ENCODE results near the gene BRSK2.

DNA sequence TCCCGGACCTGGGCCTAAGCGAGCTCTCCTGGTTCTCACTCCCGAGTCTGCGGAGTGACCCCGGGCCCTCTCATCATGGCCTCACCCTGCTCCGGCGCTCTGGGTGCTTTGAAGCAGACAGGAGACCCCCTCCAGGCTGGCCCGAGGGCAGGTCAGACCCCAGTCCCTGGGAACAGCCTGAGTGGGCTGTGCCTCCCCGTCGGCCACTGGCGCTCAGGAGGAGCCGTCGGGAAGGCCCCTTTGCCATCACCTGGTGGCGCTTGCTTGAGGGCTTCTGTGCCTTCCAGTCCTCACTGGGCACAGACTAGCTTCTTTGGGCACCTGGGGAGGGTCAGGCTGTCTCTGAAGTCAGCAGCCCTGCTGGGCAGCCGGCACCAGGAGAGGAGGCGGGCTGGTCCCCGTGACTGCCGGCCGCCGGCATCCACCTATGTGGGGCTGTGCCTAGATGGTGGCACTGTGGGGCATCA lies 6.7 kb downstream of the BRSK2 start:
- TF ChIP-seq POLR2AphosphoS5 (IDR thresholded peaks at IDR 0.05; ENCODE audit: control insufficient read depth, insufficient read depth, low read depth, low read length) (no peak), ZNF780A (CRISPR knock-in tag; IDR thresholded peaks at IDR 0.05) (no peak)
- TF ChIP-seq, protein P1, sequence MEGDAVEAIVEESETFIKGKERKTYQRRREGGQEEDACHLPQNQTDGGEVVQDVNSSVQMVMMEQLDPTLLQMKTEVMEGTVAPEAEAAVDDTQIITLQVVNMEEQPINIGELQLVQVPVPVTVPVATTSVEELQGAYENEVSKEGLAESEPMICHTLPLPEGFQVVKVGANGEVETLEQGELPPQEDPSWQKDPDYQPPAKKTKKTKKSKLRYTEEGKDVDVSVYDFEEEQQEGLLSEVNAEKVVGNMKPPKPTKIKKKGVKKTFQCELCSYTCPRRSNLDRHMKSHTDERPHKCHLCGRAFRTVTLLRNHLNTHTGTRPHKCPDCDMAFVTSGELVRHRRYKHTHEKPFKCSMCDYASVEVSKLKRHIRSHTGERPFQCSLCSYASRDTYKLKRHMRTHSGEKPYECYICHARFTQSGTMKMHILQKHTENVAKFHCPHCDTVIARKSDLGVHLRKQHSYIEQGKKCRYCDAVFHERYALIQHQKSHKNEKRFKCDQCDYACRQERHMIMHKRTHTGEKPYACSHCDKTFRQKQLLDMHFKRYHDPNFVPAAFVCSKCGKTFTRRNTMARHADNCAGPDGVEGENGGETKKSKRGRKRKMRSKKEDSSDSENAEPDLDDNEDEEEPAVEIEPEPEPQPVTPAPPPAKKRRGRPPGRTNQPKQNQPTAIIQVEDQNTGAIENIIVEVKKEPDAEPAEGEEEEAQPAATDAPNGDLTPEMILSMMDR (IDR thresholded peaks at IDR 0.05 in 2 of 3, conservative IDR thresholded peaks at IDR 0.05 in 1 of 3; ENCODE audit: insufficient read depth in 2 of 3, low read depth in 1 of 3, low read length in 3 of 3) = no peak
- TF ChIP-seq, protein P2, sequence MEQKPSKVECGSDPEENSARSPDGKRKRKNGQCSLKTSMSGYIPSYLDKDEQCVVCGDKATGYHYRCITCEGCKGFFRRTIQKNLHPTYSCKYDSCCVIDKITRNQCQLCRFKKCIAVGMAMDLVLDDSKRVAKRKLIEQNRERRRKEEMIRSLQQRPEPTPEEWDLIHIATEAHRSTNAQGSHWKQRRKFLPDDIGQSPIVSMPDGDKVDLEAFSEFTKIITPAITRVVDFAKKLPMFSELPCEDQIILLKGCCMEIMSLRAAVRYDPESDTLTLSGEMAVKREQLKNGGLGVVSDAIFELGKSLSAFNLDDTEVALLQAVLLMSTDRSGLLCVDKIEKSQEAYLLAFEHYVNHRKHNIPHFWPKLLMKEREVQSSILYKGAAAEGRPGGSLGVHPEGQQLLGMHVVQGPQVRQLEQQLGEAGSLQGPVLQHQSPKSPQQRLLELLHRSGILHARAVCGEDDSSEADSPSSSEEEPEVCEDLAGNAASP (IDR thresholded peaks at IDR 0.05) = no peak
- TF ChIP-seq, protein P3, sequence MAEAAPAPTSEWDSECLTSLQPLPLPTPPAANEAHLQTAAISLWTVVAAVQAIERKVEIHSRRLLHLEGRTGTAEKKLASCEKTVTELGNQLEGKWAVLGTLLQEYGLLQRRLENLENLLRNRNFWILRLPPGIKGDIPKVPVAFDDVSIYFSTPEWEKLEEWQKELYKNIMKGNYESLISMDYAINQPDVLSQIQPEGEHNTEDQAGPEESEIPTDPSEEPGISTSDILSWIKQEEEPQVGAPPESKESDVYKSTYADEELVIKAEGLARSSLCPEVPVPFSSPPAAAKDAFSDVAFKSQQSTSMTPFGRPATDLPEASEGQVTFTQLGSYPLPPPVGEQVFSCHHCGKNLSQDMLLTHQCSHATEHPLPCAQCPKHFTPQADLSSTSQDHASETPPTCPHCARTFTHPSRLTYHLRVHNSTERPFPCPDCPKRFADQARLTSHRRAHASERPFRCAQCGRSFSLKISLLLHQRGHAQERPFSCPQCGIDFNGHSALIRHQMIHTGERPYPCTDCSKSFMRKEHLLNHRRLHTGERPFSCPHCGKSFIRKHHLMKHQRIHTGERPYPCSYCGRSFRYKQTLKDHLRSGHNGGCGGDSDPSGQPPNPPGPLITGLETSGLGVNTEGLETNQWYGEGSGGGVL (CRISPR knock-in tag; IDR thresholded peaks at IDR 0.05) = no peak
- TF ChIP-seq, protein P4, sequence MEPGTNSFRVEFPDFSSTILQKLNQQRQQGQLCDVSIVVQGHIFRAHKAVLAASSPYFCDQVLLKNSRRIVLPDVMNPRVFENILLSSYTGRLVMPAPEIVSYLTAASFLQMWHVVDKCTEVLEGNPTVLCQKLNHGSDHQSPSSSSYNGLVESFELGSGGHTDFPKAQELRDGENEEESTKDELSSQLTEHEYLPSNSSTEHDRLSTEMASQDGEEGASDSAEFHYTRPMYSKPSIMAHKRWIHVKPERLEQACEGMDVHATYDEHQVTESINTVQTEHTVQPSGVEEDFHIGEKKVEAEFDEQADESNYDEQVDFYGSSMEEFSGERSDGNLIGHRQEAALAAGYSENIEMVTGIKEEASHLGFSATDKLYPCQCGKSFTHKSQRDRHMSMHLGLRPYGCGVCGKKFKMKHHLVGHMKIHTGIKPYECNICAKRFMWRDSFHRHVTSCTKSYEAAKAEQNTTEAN (CRISPR knock-in tag; IDR thresholded peaks at IDR 0.05) = no peak

All from K562 (cell line).